Measurements from ENCODE around the gene ZNF598. TPM values are rescaled to one million over a fixed set of nuclear protein-coding genes. Genes with fewer than 3 reads are reported as not detected.

Gene ZNF598
- total and polyA plus RNA-seq, 2 of the 13 experiments (the other 11 are each of a cell fraction or from before 2014, with no cell fraction given) = 13.5 to 14.2 TPM

GRCh38 chr16:2047330-2048115, 37.9 kb upstream of the ZNF598 start, which contains the start of the genes NTHL1 and TSC2 (continued):
- TF ChIP-seq, protein P1, sequence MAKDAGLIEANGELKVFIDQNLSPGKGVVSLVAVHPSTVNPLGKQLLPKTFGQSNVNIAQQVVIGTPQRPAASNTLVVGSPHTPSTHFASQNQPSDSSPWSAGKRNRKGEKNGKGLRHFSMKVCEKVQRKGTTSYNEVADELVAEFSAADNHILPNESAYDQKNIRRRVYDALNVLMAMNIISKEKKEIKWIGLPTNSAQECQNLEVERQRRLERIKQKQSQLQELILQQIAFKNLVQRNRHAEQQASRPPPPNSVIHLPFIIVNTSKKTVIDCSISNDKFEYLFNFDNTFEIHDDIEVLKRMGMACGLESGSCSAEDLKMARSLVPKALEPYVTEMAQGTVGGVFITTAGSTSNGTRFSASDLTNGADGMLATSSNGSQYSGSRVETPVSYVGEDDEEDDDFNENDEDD (CRISPR knock-in tag; IDR thresholded peaks at IDR 0.05; ENCODE audit: borderline replicate concordance) = peak; percentile 40; the same call in 1 of the 2 replicates
- TF ChIP-seq ZMYM3 (CRISPR knock-in tag; IDR thresholded peaks at IDR 0.05) (no peak; the same call in 1 of the 2 replicates), TRIM24 (CRISPR knock-in tag; IDR thresholded peaks at IDR 0.05) (no peak), ZNF766 (CRISPR knock-in tag; IDR thresholded peaks at IDR 0.05; ENCODE audit: borderline replicate concordance) (peak; percentile 48; the same call in 1 of the 2 replicates), TARDBP (CRISPR knock-in tag; IDR thresholded peaks at IDR 0.05) (peak; percentile 85), PRPF4 (IDR thresholded peaks at IDR 0.05; ENCODE audit: low read depth, low read length, poor library complexity, severe bottlenecking) (no peak), ZKSCAN1 (IDR thresholded peaks at IDR 0.05; ENCODE audit: low read length) (no peak), POLR2A (IDR thresholded peaks at IDR 0.05; ENCODE audit: insufficient read depth in 1 of 2, low read depth in 2 of 2, low read length in 2 of 2) (peak in 1 of 2 experiments; percentile 68; a peak in 1 of 4 replicates), NFE2L2 (IDR thresholded peaks at IDR 0.05; ENCODE audit: low read length) (no peak), WIZ (CRISPR knock-in tag; IDR thresholded peaks at IDR 0.05) (0 out of 2 replicates have a peak, but pooled peaks have one; percentile 44), ZNF552 (CRISPR knock-in tag; IDR thresholded peaks at IDR 0.05; ENCODE audit: borderline replicate concordance) (no peak; the same call in 1 of the 2 replicates), NFKB2 (CRISPR knock-in tag; IDR thresholded peaks at IDR 0.05; ENCODE audit: borderline replicate concordance) (peak; percentile 19; the same call in 1 of the 2 replicates), SALL1 (CRISPR knock-in tag; IDR thresholded peaks at IDR 0.05) (peak; percentile 78; the same call in 1 of the 2 replicates), ZSCAN29 (CRISPR knock-in tag; conservative IDR thresholded peaks at IDR 0.05) (peak; percentile 86; the same call in 1 of the 2 replicates), ZFP36L1 (CRISPR knock-in tag; IDR thresholded peaks at IDR 0.05) (no peak; the same call in 1 of the 2 replicates), ZNF468 (CRISPR knock-in tag; IDR thresholded peaks at IDR 0.05) (no peak), GATA4 (IDR thresholded peaks at IDR 0.05; ENCODE audit: borderline replicate concordance, low read depth) (no peak)
- TF ChIP-seq, protein P2, sequence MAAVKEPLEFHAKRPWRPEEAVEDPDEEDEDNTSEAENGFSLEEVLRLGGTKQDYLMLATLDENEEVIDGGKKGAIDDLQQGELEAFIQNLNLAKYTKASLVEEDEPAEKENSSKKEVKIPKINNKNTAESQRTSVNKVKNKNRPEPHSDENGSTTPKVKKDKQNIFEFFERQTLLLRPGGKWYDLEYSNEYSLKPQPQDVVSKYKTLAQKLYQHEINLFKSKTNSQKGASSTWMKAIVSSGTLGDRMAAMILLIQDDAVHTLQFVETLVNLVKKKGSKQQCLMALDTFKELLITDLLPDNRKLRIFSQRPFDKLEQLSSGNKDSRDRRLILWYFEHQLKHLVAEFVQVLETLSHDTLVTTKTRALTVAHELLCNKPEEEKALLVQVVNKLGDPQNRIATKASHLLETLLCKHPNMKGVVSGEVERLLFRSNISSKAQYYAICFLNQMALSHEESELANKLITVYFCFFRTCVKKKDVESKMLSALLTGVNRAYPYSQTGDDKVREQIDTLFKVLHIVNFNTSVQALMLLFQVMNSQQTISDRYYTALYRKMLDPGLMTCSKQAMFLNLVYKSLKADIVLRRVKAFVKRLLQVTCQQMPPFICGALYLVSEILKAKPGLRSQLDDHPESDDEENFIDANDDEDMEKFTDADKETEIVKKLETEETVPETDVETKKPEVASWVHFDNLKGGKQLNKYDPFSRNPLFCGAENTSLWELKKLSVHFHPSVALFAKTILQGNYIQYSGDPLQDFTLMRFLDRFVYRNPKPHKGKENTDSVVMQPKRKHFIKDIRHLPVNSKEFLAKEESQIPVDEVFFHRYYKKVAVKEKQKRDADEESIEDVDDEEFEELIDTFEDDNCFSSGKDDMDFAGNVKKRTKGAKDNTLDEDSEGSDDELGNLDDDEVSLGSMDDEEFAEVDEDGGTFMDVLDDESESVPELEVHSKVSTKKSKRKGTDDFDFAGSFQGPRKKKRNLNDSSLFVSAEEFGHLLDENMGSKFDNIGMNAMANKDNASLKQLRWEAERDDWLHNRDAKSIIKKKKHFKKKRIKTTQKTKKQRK (IDR thresholded peaks at IDR 0.05; ENCODE audit: low read length) = no peak
- TF ChIP-seq, protein P3, sequence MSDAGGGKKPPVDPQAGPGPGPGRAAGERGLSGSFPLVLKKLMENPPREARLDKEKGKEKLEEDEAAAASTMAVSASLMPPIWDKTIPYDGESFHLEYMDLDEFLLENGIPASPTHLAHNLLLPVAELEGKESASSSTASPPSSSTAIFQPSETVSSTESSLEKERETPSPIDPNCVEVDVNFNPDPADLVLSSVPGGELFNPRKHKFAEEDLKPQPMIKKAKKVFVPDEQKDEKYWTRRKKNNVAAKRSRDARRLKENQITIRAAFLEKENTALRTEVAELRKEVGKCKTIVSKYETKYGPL (CRISPR knock-in tag; IDR thresholded peaks at IDR 0.05) = no peak
- TF ChIP-seq, protein P4, sequence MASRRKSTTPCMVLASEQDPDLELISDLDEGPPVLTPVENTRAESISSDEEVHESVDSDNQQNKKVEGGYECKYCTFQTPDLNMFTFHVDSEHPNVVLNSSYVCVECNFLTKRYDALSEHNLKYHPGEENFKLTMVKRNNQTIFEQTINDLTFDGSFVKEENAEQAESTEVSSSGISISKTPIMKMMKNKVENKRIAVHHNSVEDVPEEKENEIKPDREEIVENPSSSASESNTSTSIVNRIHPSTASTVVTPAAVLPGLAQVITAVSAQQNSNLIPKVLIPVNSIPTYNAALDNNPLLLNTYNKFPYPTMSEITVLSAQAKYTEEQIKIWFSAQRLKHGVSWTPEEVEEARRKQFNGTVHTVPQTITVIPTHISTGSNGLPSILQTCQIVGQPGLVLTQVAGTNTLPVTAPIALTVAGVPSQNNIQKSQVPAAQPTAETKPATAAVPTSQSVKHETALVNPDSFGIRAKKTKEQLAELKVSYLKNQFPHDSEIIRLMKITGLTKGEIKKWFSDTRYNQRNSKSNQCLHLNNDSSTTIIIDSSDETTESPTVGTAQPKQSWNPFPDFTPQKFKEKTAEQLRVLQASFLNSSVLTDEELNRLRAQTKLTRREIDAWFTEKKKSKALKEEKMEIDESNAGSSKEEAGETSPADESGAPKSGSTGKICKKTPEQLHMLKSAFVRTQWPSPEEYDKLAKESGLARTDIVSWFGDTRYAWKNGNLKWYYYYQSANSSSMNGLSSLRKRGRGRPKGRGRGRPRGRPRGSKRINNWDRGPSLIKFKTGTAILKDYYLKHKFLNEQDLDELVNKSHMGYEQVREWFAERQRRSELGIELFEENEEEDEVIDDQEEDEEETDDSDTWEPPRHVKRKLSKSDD (CRISPR knock-in tag; IDR thresholded peaks at IDR 0.05; ENCODE audit: low read depth) = peak; percentile 73

Measured in HepG2 (cell line).